Panc1 (cell line): Measurements from ENCODE around the gene SORL1. TPM values are rescaled to one million over a fixed set of nuclear protein-coding genes. Genes with fewer than 3 reads are reported as not detected.

Experiments used
- ATAC-seq: fragments of 200-7000 bp; cut with Tn5 transposase; 2 replicates; pipeline ENCODE4 v1.9.1; 2020; ENCODE audit warnings: mild to moderate bottlenecking, moderate library complexity
- BruUV-seq: library from RNA; stranded (reverse); fragments of 400-500 nt; replicated peaks from 2 replicates; lab custom pipeline; 2021; lab: Mats Ljungman, UMichigan
- CTCF ChIA-PET: fragments of 300-600 bp; sonication (Branson Sonifier 250); formaldehyde crosslinking; loops from one replicate; lab custom pipeline; 2022; ENCODE audit warnings: antibody characterized with exemption; lab: Charles Lee
- POLR2A ChIA-PET: fragments of 300-600 bp; sonication (Branson Sonifier 250); formaldehyde crosslinking; loops from one replicate; lab custom pipeline; 2022; ENCODE audit warnings: antibody characterized with exemption; lab: Charles Lee
- DNase-seq: peaks from one replicate; pipeline ENCODE4 v3.0.0-alpha.2; 2010; ENCODE audit warnings: low read depth, low spot score
- H3K27ac ChIP-seq: 2 replicates; pipeline ENCODE4 v1.5.1; 2011; ENCODE audit warnings: mild to moderate bottlenecking, low read length, inconsistent platforms
- H3K27me3 ChIP-seq: fragments of 200-500 bp; sonication (Bioruptor generic); 2 replicates; pipeline ENCODE4 v1.6.0; 2014; ENCODE audit warnings: low read length, inconsistent platforms; ENCODE audit not compliant: control insufficient read depth, insufficient read depth
- H3K36me3 ChIP-seq: fragments of 200-500 bp; sonication (Bioruptor generic); 2 replicates; pipeline ENCODE4 v1.5.1; 2014; ENCODE audit warnings: inconsistent platforms, mild to moderate bottlenecking, low read length, moderate library complexity; ENCODE audit not compliant: control insufficient read depth, insufficient read depth
- H3K4me1 ChIP-seq: 2 replicates; pipeline ENCODE4 v1.5.1; 2011; ENCODE audit warnings: inconsistent platforms, mild to moderate bottlenecking, low read length, moderate library complexity; ENCODE audit not compliant: control insufficient read depth, insufficient read depth
- H3K4me3 ChIP-seq, 2 experiments: 2 replicates each; pipeline ENCODE4 v1.5.1; 2011 to 2012; ENCODE audit warnings: low read depth in 2 of 2, low read length in 2 of 2, mild to moderate bottlenecking in 2 of 2, inconsistent platforms in 1 of 2, moderate library complexity in 1 of 2
- H3K9me3 ChIP-seq: fragments of 200-500 bp; sonication (Bioruptor generic); 2 replicates; pipeline ENCODE4 v1.5.1; 2014; ENCODE audit warnings: low read depth, mild to moderate bottlenecking, inconsistent platforms, low read length, moderate library complexity; ENCODE audit not compliant: control insufficient read depth, insufficient read depth
- CTCF ChIP-seq: fragments of 450-650 bp; IDR thresholded peaks from 2 replicates; pipeline ENCODE4 v1.5.1; 2017; ENCODE audit warnings: mild to moderate bottlenecking
- POLR2AphosphoS5 ChIP-seq: IDR thresholded peaks from 2 replicates; pipeline ENCODE4 v1.6.1; 2012; ENCODE audit warnings: mild to moderate bottlenecking, low read depth, low read length, moderate library complexity
- SIN3A ChIP-seq: IDR thresholded peaks from 2 replicates; pipeline ENCODE4 v1.6.1; 2012; ENCODE audit warnings: low read depth, mild to moderate bottlenecking, low read length, moderate library complexity, borderline replicate concordance; ENCODE audit not compliant: insufficient read depth
- TCF7L2 ChIP-seq: IDR thresholded peaks from 2 replicates; pipeline ENCODE4 v1.6.1; 2011; ENCODE audit warnings: mild to moderate bottlenecking, low read depth, low read length, inconsistent platforms
- in situ Hi-C: cut with HindIII; loops from 2 replicates; pipeline ENCODE4 v1.10.0; 2016; ENCODE audit warnings: low sequenced_read_pairs, low pct_unique_long_range_greater_than_20kb
- intact Hi-C: fragments of 100-400 bp; cut with micrococcal nuclease; formaldehyde crosslinking; loops from one replicate; pipeline ENCODE4 v1.10.0; 2022; ENCODE audit not compliant: unreplicated experiment
- total RNA-seq: library from RNA; stranded (reverse); gene quantifications from one replicate; pipeline ENCODE4 v1.2.1, GENCODE V29; 2021; ENCODE audit not compliant: unreplicated experiment
- TF ChIP-seq, protein P1 (sequence below), 2 experiments: IDR thresholded peaks; 2 replicates each; pipeline ENCODE4 v1.6.1; 2011 to 2012; ENCODE audit warnings: low read depth in 2 of 2, control low read depth in 1 of 2, low read length in 1 of 2, mild to moderate bottlenecking in 1 of 2, moderate library complexity in 1 of 2; ENCODE audit not compliant: insufficient read depth in 1 of 2

The SORL1 gene
- total RNA-seq, 1 experiment from 2014 or later: 36.3 TPM

GRCh38 chr11:121483805-121484480, 31.8 kb downstream of the SORL1 start:
- Histone ChIP-seq H3K27ac (no peak overlapping the region), H3K4me1 (no peaks in the 10 kb centered on the region), H3K9me3 (no peaks in the 10 kb centered on the region), H3K36me3 (no peaks in the 10 kb centered on the region), H3K27me3 (no peaks in the 10 kb centered on the region), H3K4me3 (no peak overlapping the region)
- ATAC-seq: no peak
- intact Hi-C loops (no loop called here), in situ Hi-C loops (no loop called here)
- no TSS peak for BruUV-seq
- ChIA-PET CTCF (no interaction called here), POLR2A (interaction anchor here (0.6 kb wide), 1 partner anchor 69 kb away, joined by 3 read pairs; no protein-coding TSS in a partner anchor)
- no peak for DNase-seq
- TF ChIP-seq TCF7L2 (no peak), CTCF (no peak), POLR2AphosphoS5 (no peak), SIN3A (no peak)
- TF ChIP-seq, protein P1, sequence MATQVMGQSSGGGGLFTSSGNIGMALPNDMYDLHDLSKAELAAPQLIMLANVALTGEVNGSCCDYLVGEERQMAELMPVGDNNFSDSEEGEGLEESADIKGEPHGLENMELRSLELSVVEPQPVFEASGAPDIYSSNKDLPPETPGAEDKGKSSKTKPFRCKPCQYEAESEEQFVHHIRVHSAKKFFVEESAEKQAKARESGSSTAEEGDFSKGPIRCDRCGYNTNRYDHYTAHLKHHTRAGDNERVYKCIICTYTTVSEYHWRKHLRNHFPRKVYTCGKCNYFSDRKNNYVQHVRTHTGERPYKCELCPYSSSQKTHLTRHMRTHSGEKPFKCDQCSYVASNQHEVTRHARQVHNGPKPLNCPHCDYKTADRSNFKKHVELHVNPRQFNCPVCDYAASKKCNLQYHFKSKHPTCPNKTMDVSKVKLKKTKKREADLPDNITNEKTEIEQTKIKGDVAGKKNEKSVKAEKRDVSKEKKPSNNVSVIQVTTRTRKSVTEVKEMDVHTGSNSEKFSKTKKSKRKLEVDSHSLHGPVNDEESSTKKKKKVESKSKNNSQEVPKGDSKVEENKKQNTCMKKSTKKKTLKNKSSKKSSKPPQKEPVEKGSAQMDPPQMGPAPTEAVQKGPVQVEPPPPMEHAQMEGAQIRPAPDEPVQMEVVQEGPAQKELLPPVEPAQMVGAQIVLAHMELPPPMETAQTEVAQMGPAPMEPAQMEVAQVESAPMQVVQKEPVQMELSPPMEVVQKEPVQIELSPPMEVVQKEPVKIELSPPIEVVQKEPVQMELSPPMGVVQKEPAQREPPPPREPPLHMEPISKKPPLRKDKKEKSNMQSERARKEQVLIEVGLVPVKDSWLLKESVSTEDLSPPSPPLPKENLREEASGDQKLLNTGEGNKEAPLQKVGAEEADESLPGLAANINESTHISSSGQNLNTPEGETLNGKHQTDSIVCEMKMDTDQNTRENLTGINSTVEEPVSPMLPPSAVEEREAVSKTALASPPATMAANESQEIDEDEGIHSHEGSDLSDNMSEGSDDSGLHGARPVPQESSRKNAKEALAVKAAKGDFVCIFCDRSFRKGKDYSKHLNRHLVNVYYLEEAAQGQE (IDR thresholded peaks at IDR 0.05; ENCODE audit: insufficient read depth in 1 of 2, low read depth in 2 of 2, low read length in 1 of 2): no peak

DNA sequence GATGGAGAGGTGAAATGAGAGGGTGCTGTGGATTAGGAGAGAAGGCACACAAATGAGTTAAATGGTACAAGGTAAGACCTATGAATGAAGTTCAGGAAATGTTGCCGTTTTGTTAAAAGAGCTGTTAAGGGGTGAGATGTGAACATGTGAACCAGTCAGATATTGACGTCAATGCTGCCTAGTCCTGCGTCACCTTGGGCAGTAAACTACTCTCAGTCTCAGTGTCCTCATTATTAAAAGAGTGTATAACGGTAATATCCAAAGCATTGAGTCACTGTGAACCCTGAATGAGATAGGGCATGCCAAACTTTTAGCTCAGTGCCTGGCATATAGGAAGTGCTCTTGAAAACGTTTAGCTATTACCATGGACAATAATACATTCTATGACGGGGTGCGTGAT, 33.1 kb downstream of the SORL1 start:
- ATAC-seq: no peak
- intact Hi-C loops (no loop called here), in situ Hi-C loops (no loop called here)
- ChIA-PET CTCF (no interaction called here), POLR2A (no interaction called here)
- Histone ChIP-seq H3K27me3 (no peaks in the 10 kb centered on the region), H3K4me1 (no peaks in the 10 kb centered on the region), H3K27ac (no peak overlapping the region), H3K4me3 (no peak overlapping the region), H3K36me3 (no peaks in the 10 kb centered on the region), H3K9me3 (no peaks in the 10 kb centered on the region)
- BruUV-seq: no TSS peak
- DNase-seq: no peak
- TF ChIP-seq TCF7L2 (no peak), SIN3A (no peak), POLR2AphosphoS5 (no peak), CTCF (no peak)
- TF ChIP-seq, protein P1 (IDR thresholded peaks at IDR 0.05; ENCODE audit: insufficient read depth in 1 of 2, low read depth in 2 of 2, low read length in 1 of 2): no peak
